Ovary (tissue), 9 donors: ENCODE measurements around the gene FAM110D. TPM values are rescaled to one million over a fixed set of nuclear protein-coding genes. Genes with fewer than 3 reads are reported as not detected.

Experiments used
- DNase-seq, 5 donors: peaks; one replicate each; pipeline ENCODE4 v3.0.0-alpha.2; 2019 to 2020
- H3K27ac ChIP-seq, 2 donors: fragments of 200-600 bp; one replicate each; pipeline versions ENCODE4 v1.5.1 to v1.8.0; 2019 to 2022
- H3K27me3 ChIP-seq: fragments of 200-600 bp; one replicate; pipeline ENCODE4 v1.8.0; 2022
- H3K36me3 ChIP-seq: fragments of 200-600 bp; sonication (generic); one replicate; pipeline ENCODE4 v1.5.1; 2019
- H3K4me1 ChIP-seq: one replicate; pipeline ENCODE4 v1.8.1; 2013; ENCODE audit warnings: mild to moderate bottlenecking, moderate library complexity; ENCODE audit not compliant: insufficient read depth
- H3K4me3 ChIP-seq: fragments of 200-600 bp; sonication (generic); one replicate; pipeline ENCODE4 v1.5.1; 2017
- H3K9me3 ChIP-seq, 2 donors: fragments of 200-600 bp in 1 of 2; sonication (generic) in 1 of 2; one replicate each; pipeline versions ENCODE4 v1.5.1 to v1.8.1; 2013 to 2019; ENCODE audit warnings: mild to moderate bottlenecking in 1 of 2, moderate library complexity in 1 of 2
- EP300 ChIP-seq: sonication (generic); formaldehyde crosslinking; IDR thresholded peaks from one replicate; pipeline ENCODE4 v1.6.1; 2017; ENCODE audit warnings: antibody characterized with exemption
- POLR2A ChIP-seq: fragments of 450-650 bp; IDR thresholded peaks from one replicate; pipeline ENCODE4 v1.6.1; 2017; ENCODE audit warnings: antibody characterized with exemption, mild to moderate bottlenecking, moderate library complexity
- WGBS, 3 donors: extraction: QIAGEN DNeasy Blood & Tissue Kit in 1 of 3; methylation state at CpG; one replicate each; pipeline versions ENCODE4 v1.1.5 to v1.1.7; 2013 to 2017; 5-methylcytosine and 5-hydroxymethylcytosine counted together
- intact Hi-C, 4 donors: fragments of 100-400 bp; cut with DNase I; formaldehyde crosslinking; loops; one replicate each; pipeline versions ENCODE4 v1.11.0 to v1.15.1; 2022 to 2023
- polyA plus RNA-seq, 2 donors: library from polyadenylated mRNA; stranded (reverse); fragments of 200-250 nt in 1 of 2; fragments of 350-450 nt in 1 of 2; fragmentation: Illumina TruSeq in 1 of 2; extraction: RNeasy Lipid Tissue Mini Kit (QIAGEN cat#74804) in 1 of 2; gene quantifications; one replicate each; pipeline ENCODE4 v1.2.3, GENCODE V29; 2013 to 2014
- total RNA-seq, 7 donors: library from RNA; depleted of rRNA in 2 of 7; stranded (reverse); fragments of >200 nt in 2 of 7; fragmentation: NEBNext Ultra II Directional in 3 of 7; extraction: Animal tissue kit (Norgen Biotek cat#: 25700) in 3 of 7; gene quantifications; one replicate each; pipeline versions ENCODE4 v1.1.0 to v1.2.4, GENCODE V29; 2016 to 2023
- TF ChIP-seq, protein P1 (sequence below), 3 donors: fragments of 450-650 bp in 2 of 3; fragments of 200-600 bp in 1 of 3; IDR thresholded peaks; one replicate each; pipeline versions ENCODE4 v1.5.1 to v1.8.0; 2016 to 2022; ENCODE audit warnings: antibody characterized with exemption in 3 of 3, mild to moderate bottlenecking in 1 of 3
- donor health status: DM: no; HTN: no; CAD: no; lungs with moderate emphysema.
- donor health status: DM: no; HTN: no; CAD: no.
- donor health status: Bipolar disorder and iron deficiency.
- donor health status: DM: yes; HTN: yes; CAD: no.
- donor health status: DM: no; HTN: no; CAD: no.
- donor health status: DM: yes; HTN: yes; CAD: no.

FAM110D gene
- total and polyA plus RNA-seq, 9 donors = 0.91 to 4.9 (median 2.1) TPM

DNA sequence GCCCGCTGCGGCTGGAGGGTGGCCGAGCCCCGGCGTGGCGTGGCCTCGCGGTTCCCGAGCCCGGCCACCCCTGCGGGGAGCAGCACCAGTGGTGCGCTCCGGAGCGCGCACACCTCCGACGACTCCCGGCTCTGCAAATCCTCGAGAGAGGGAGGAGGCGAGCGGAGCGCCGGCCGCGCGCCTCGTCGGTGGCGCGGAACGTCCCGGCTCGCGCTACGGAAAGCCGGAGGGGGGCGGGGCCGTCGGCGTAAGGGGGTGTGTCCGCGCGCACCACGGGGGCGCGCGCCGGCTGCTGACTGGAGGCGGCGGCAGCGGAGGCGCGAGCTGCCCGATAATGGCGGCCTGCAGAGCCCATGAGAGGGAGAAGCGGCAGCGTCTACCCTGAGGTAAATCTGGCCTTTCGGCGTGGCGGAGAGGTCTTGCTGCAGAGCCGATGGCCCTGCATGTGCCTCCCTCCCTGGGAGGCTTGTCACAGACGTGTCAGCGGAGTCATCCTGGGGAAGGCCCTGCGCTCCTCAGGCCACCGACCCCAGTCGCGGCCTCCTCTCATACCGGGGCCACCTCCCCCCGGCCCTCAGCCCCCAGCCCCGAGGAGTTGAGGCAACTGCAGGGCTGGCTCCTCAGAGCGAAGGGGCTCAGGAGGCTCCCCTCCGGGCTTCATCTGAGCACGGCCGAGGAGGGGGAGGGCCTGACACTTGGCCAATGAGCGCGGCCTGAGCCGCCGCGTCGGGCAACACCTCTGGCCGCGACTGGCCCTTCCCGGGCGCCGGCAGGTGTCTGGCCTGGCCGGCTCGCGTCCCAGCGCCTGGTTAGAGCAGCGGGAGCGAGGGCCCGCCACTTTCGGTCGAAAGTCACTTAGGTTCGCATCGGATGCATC lies 47.1 kb upstream of the FAM110D start, which contains the start of gene PDIK1L:
Gene PDIK1L (plus strand): TSS at position 295 of the 877 bp plus-strand sequence. CDS start 2,485 bp downstream, outside the sequence.
- WGBS, 3 donors = 0 to 1% (median 1%) methylated on average over 83 to 96 of the region's 96 CpGs
- peak within 1 kb of the TSS; percentile 50 to 95 for H3K27ac ChIP-seq
- no peaks in the 10 kb centered on the region for H3K36me3 ChIP-seq
- H3K4me3 ChIP-seq = peak within 1 kb of the TSS; percentile 91
- H3K27me3 ChIP-seq = no peaks in the 10 kb centered on the region
- H3K9me3 ChIP-seq = no peaks in the 10 kb centered on the region
- H3K4me1 ChIP-seq = peaks cover 2% of the 10 kb centered on the region
- TF ChIP-seq POLR2A = no peak
- TF ChIP-seq, protein P1, sequence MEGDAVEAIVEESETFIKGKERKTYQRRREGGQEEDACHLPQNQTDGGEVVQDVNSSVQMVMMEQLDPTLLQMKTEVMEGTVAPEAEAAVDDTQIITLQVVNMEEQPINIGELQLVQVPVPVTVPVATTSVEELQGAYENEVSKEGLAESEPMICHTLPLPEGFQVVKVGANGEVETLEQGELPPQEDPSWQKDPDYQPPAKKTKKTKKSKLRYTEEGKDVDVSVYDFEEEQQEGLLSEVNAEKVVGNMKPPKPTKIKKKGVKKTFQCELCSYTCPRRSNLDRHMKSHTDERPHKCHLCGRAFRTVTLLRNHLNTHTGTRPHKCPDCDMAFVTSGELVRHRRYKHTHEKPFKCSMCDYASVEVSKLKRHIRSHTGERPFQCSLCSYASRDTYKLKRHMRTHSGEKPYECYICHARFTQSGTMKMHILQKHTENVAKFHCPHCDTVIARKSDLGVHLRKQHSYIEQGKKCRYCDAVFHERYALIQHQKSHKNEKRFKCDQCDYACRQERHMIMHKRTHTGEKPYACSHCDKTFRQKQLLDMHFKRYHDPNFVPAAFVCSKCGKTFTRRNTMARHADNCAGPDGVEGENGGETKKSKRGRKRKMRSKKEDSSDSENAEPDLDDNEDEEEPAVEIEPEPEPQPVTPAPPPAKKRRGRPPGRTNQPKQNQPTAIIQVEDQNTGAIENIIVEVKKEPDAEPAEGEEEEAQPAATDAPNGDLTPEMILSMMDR (IDR thresholded peaks at IDR 0.05) = no peak
- no peak for TF ChIP-seq EP300
- intact Hi-C loops = loop anchor here in 2 of 4 donors (5.0 kb wide), 2 partner anchors 51 to 121 kb away; partner anchors contain the start of gene CEP85 (in 1 of the 2)
- peak; percentile 92 to 97 (median 95) for DNase-seq

DNA sequence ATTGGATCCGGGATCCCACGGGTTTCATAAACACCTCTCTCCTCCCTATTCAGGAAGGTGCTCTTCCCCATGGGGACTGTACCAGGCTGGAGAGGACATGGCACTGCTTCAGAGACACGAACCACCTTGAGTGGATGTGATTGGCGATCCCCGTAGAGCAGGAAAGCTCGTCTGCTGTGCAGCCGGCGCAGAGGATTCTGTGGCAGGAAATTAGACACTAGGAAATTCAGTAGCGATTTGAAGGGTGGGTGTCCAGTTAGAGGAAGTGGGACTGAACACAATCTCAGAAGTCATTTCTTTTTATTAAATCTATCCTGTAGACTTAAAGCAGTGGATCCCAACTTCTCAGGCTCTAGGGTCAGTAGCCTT lies 46.5 kb upstream of the FAM110D start:
- no peaks in the 10 kb centered on the region for H3K36me3 ChIP-seq
- DNase-seq = no peak
- intact Hi-C loops = loop anchor here in 2 of 4 donors (5.0 kb wide), 2 partner anchors 50 to 120 kb away; partner anchors contain the start of gene CEP85 (in 1 of the 2)
- peak overlapping the region; percentile 91 for H3K4me3 ChIP-seq
- 1 to 4% (median 4%) methylated on average over 9 of the region's 9 CpGs for WGBS, 3 donors
- TF ChIP-seq POLR2A (no peak), EP300 (no peak)
- TF ChIP-seq, protein P1 (IDR thresholded peaks at IDR 0.05) = no peak
- no peaks in the 10 kb centered on the region for H3K9me3 ChIP-seq
- peaks cover 2% of the 10 kb centered on the region for H3K4me1 ChIP-seq
- H3K27ac ChIP-seq = peak overlapping the region; percentile 50 to 62
- no peaks in the 10 kb centered on the region for H3K27me3 ChIP-seq

- H3K27ac ChIP-seq = no peak overlapping the region
- DNase-seq = no peak
- 50 to 60% (median 60%) methylated on average over 12 of the region's 12 CpGs for WGBS, 3 donors
- peaks cover 2% of the 10 kb centered on the region for H3K4me1 ChIP-seq
- H3K9me3 ChIP-seq = no peaks in the 10 kb centered on the region
- no peak overlapping the region for H3K4me3 ChIP-seq
- no peak for TF ChIP-seq EP300
- TF ChIP-seq POLR2A = no peak
- TF ChIP-seq, protein P1 (IDR thresholded peaks at IDR 0.05) = no peak
- H3K36me3 ChIP-seq = no peaks in the 10 kb centered on the region
- no peaks in the 10 kb centered on the region for H3K27me3 ChIP-seq
- intact Hi-C loops = loop anchor here in 2 of 4 donors (5.0 kb wide), 2 partner anchors 48 to 118 kb away; partner anchors contain the start of gene CEP85 (in 1 of the 2)
Measured at GRCh38 chr1:26114165-26114927, 44.5 kb upstream of the FAM110D start.

DNA sequence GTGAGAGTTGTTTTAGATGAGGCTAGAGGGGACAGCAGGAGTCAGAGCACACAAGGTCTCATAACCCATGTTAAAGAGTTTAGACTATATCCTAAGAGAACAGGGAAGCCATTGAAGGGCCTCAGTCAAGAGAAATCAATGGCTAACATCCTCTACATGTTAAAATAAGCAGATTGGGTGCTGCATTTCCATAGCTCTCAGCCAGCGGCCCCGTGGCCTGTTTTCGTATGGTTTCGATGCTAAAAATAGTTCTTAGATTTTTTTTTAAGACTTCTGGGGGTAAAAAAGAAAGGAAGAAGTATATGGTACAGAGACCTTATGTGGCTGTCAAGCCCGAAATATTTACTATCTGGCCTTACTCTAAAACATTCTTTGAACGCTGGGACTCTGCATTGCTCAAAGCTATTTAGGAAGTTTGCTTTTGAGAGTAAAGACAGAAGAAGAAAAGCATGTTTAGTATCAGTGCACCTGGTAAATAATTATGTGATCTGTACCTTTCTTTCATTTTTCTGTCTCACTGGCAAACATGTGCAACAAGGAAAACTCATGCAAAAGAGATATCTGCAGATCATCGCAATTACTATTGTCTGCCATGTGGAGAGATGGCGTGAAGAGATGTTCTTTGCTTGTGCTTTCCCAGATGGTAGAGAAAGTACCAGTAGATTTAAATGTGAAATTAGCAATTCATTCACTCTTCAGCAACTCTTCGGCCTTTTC lies 38.8 kb upstream of the FAM110D start:
- no peaks in the 10 kb centered on the region for H3K27me3 ChIP-seq
- H3K27ac ChIP-seq = no peak overlapping the region
- no peaks in the 10 kb centered on the region for H3K9me3 ChIP-seq
- intact Hi-C loops = no loop called here
- 77 to 82% (median 80%) methylated on average over 9 of the region's 9 CpGs for WGBS, 3 donors
- no peak for TF ChIP-seq POLR2A
- TF ChIP-seq, protein P1 (IDR thresholded peaks at IDR 0.05) = no peak
- TF ChIP-seq EP300 = no peak
- no peaks in the 10 kb centered on the region for H3K36me3 ChIP-seq
- no peak overlapping the region for H3K4me3 ChIP-seq
- no peaks in the 10 kb centered on the region for H3K4me1 ChIP-seq
- DNase-seq = no peak
